IMR-90 (cell line): ENCODE data around the gene PYGO2. TPM values are rescaled to one million over a fixed set of nuclear protein-coding genes. Genes with fewer than 3 reads are reported as not detected.

ENCODE experiments used
- ATAC-seq: fragments of 200-7000 bp; cut with Tn5 transposase; 2 replicates; pipeline ENCODE4 v1.9.1; 2020; ENCODE audit warnings: low read depth, mild to moderate bottlenecking, moderate library complexity
- BruUV-seq: library from RNA; stranded (reverse); fragments of 400-500 nt; replicated peaks from 2 replicates; lab custom pipeline; 2021; lab: Mats Ljungman, UMichigan
- CTCF ChIA-PET: fragments of 300-600 bp; formaldehyde crosslinking; extraction: SDS; loops from one replicate; lab custom pipeline; 2021; ENCODE audit warnings: antibody characterized with exemption; lab: Yijun Ruan, JAX
- POLR2A ChIA-PET: fragments of 300-600 bp; sonication (Branson Sonifier 250); formaldehyde crosslinking; loops from one replicate; lab custom pipeline; 2022; ENCODE audit warnings: antibody characterized with exemption; ENCODE audit not compliant: unreplicated experiment; lab: Charles Lee
- DNase-seq: peaks from one replicate; pipeline ENCODE4 v3.0.0; 2013
- H2AFZ ChIP-seq: replicated peaks from 2 replicates; pipeline ENCODE3; 2013; ENCODE audit warnings: low read length, mild to moderate bottlenecking; ENCODE audit not compliant: poor library complexity
- H2AK5ac ChIP-seq: 2 replicates; pipeline ENCODE4 v1.6.1; 2013; ENCODE audit warnings: low read depth, low read length, inconsistent platforms
- H2AK9ac ChIP-seq: replicated peaks from 2 replicates; pipeline ENCODE3; 2013; ENCODE audit warnings: mild to moderate bottlenecking, low read depth, low read length, moderate library complexity; ENCODE audit not compliant: poor library complexity
- H2BK120ac ChIP-seq: 2 replicates; pipeline ENCODE4 v1.6.1; 2013; ENCODE audit warnings: low read depth, low read length, inconsistent platforms
- H2BK15ac ChIP-seq: 3 replicates; pipeline ENCODE4 v1.6.1; 2013; ENCODE audit warnings: low read depth, low read length, inconsistent platforms
- H2BK20ac ChIP-seq: 2 replicates; pipeline ENCODE4 v1.6.1; 2013; ENCODE audit warnings: low read depth, mild to moderate bottlenecking, inconsistent platforms, low read length, moderate library complexity
- H2BK5ac ChIP-seq: 2 replicates; pipeline ENCODE4 v1.6.1; 2013; ENCODE audit warnings: mild to moderate bottlenecking, low read depth, low read length, inconsistent platforms; ENCODE audit not compliant: poor library complexity, severe bottlenecking
- H3K14ac ChIP-seq: replicated peaks from 2 replicates; pipeline ENCODE4 v1.6.1; 2013; ENCODE audit warnings: low read depth, low read length, inconsistent platforms
- H3K18ac ChIP-seq: 2 replicates; pipeline ENCODE4 v1.6.1; 2013; ENCODE audit warnings: low read depth, low read length, control low read depth
- H3K23ac ChIP-seq: 2 replicates; pipeline ENCODE4 v1.6.1; 2013; ENCODE audit warnings: low read depth, low read length, inconsistent platforms
- H3K27ac ChIP-seq: 2 replicates; pipeline ENCODE4 v1.5.1; 2013; ENCODE audit warnings: mild to moderate bottlenecking, control low read depth, low read length; ENCODE audit not compliant: insufficient read depth
- H3K27me3 ChIP-seq: 2 replicates; pipeline ENCODE4 v1.6.1; 2013; ENCODE audit warnings: low read length; ENCODE audit not compliant: control insufficient read depth, insufficient read depth
- H3K36me3 ChIP-seq: 2 replicates; pipeline ENCODE4 v1.6.1; 2013; ENCODE audit warnings: low read length, mixed read lengths; ENCODE audit not compliant: control insufficient read depth, insufficient read depth
- H3K4ac ChIP-seq: 2 replicates; pipeline ENCODE4 v1.6.1; 2013; ENCODE audit warnings: low read depth, low read length, inconsistent platforms
- H3K4me1 ChIP-seq: 2 replicates; pipeline ENCODE4 v1.6.1; 2013; ENCODE audit warnings: low read length, mixed read lengths; ENCODE audit not compliant: control insufficient read depth, insufficient read depth
- H3K4me2 ChIP-seq: 2 replicates; pipeline ENCODE4 v1.6.1; 2013; ENCODE audit warnings: low read depth, mild to moderate bottlenecking, control low read depth, low read length, moderate library complexity
- H3K4me3 ChIP-seq: 2 replicates; pipeline ENCODE4 v1.5.1; 2013; ENCODE audit warnings: low read depth, mild to moderate bottlenecking, control low read depth, low read length, moderate library complexity; ENCODE audit not compliant: insufficient read depth
- H3K56ac ChIP-seq: 2 replicates; pipeline ENCODE4 v1.6.1; 2013; ENCODE audit warnings: low read length, inconsistent platforms; ENCODE audit not compliant: insufficient read depth; ENCODE audit errors: extremely low read depth
- H3K79me1 ChIP-seq, 2 experiments: 2 replicates each; pipeline ENCODE4 v1.6.1; 2013; ENCODE audit warnings: low read length in 2 of 2, inconsistent platforms in 1 of 2, low read depth in 1 of 2
- H3K9ac ChIP-seq: 2 replicates; pipeline ENCODE4 v1.6.1; 2013; ENCODE audit warnings: low read depth, low read length, control low read depth
- H3K9me1 ChIP-seq: 2 replicates; pipeline ENCODE4 v1.6.1; 2013; ENCODE audit warnings: low read length, inconsistent platforms; ENCODE audit not compliant: insufficient read depth
- H3K9me3 ChIP-seq: 2 replicates; pipeline ENCODE4 v1.6.1; 2013; ENCODE audit warnings: low read length; ENCODE audit not compliant: control insufficient read depth, insufficient read depth
- H4K20me1 ChIP-seq: 2 replicates; pipeline ENCODE4 v1.6.1; 2013; ENCODE audit warnings: low read length, inconsistent platforms; ENCODE audit not compliant: insufficient read depth
- H4K5ac ChIP-seq: 2 replicates; pipeline ENCODE4 v1.6.1; 2013; ENCODE audit warnings: mild to moderate bottlenecking, low read depth, low read length, control low read depth
- H4K8ac ChIP-seq, 2 experiments: 2 replicates each; pipeline ENCODE4 v1.6.1; 2013; ENCODE audit warnings: low read depth in 2 of 2, low read length in 2 of 2, control low read depth in 1 of 2, inconsistent platforms in 1 of 2
- H4K91ac ChIP-seq: 2 replicates; pipeline ENCODE4 v1.6.1; 2013; ENCODE audit warnings: low read depth, low read length, inconsistent platforms; ENCODE audit not compliant: insufficient read depth
- BHLHE40 ChIP-seq: fragments of 150-350 bp; IDR thresholded peaks from 2 replicates; pipeline ENCODE4 v1.6.1; 2016; ENCODE audit warnings: mild to moderate bottlenecking, low read depth, low read length
- CEBPB ChIP-seq: IDR thresholded peaks from 2 replicates; pipeline ENCODE4 v1.6.1; 2012; ENCODE audit warnings: low read depth, low read length, improper control_type of control experiment
- CHD1 ChIP-seq: IDR thresholded peaks from 2 replicates; pipeline ENCODE4 v1.6.1; 2012; ENCODE audit warnings: low read depth, low read length, improper control_type of control experiment
- FOS ChIP-seq: fragments of 150-350 bp; IDR thresholded peaks from 2 replicates; pipeline ENCODE4 v1.6.1; 2016; ENCODE audit warnings: low read depth, low read length
- MAFK ChIP-seq: IDR thresholded peaks from 2 replicates; pipeline ENCODE4 v1.6.1; 2012; ENCODE audit warnings: low read depth, low read length, improper control_type of control experiment
- MAZ ChIP-seq: IDR thresholded peaks from 2 replicates; pipeline ENCODE4 v1.6.1; 2012; ENCODE audit warnings: low read depth, mild to moderate bottlenecking, low read length, improper control_type of control experiment, moderate library complexity, borderline replicate concordance
- MXI1 ChIP-seq: IDR thresholded peaks from 2 replicates; pipeline ENCODE4 v1.6.1; 2012; ENCODE audit warnings: low read depth, mild to moderate bottlenecking, low read length, moderate library complexity, borderline replicate concordance
- NFE2L2 ChIP-seq: fragments of 150-350 bp; IDR thresholded peaks from 2 replicates; pipeline ENCODE4 v1.6.1; 2016; ENCODE audit warnings: low read depth, mild to moderate bottlenecking, low read length
- POLR2A ChIP-seq: IDR thresholded peaks from 2 replicates; pipeline ENCODE4 v1.6.1; 2012; ENCODE audit warnings: mild to moderate bottlenecking, low read depth, low read length
- RAD21 ChIP-seq: IDR thresholded peaks from 2 replicates; pipeline ENCODE4 v1.6.1; 2012; ENCODE audit warnings: low read length, improper control_type of control experiment
- RCOR1 ChIP-seq: IDR thresholded peaks from 2 replicates; pipeline ENCODE4 v1.6.1; 2012; ENCODE audit warnings: mild to moderate bottlenecking, low read length, improper control_type of control experiment; ENCODE audit not compliant: insufficient replicate concordance
- RFX5 ChIP-seq: IDR thresholded peaks from 2 replicates; pipeline ENCODE4 v1.8.0; 2012; ENCODE audit warnings: low read depth, mild to moderate bottlenecking, low read length, moderate library complexity
- SMC3 ChIP-seq: fragments of 150-350 bp; IDR thresholded peaks from 2 replicates; pipeline ENCODE4 v1.6.1; 2016; ENCODE audit warnings: low read depth, mild to moderate bottlenecking, antibody characterized with exemption, low read length, moderate library complexity
- USF2 ChIP-seq: fragments of 150-350 bp; IDR thresholded peaks from 2 replicates; pipeline ENCODE4 v1.6.1; 2017; ENCODE audit warnings: mild to moderate bottlenecking, antibody characterized with exemption, low read length, low read depth
- WGBS, 2 experiments: methylation state at CpG; one replicate each; pipeline versions ENCODE4 v1.1.5 to v1.1.7; 2013; ENCODE audit warnings: missing lambda C conversion rate in 2 of 2; ENCODE audit not compliant: insufficient read length in 1 of 2; ENCODE audit errors: extremely low coverage in 2 of 2; 5-methylcytosine and 5-hydroxymethylcytosine counted together
- dilution Hi-C: fragments of 300-500 bp; cut with HindIII; formaldehyde crosslinking; loops from one replicate; pipeline ENCODE4 v1.14.3; 2018; ENCODE audit warnings: low sequenced_read_pairs; ENCODE audit not compliant: unreplicated experiment
- in situ Hi-C: fragments of 300-500 bp; cut with MboI; formaldehyde crosslinking; loops from 3 replicates; pipeline ENCODE4 v1.14.3; 2019; ENCODE audit warnings: low sequenced_read_pairs, inconsistent platforms, mixed read lengths
- intact Hi-C: fragments of 100-400 bp; cut with micrococcal nuclease; formaldehyde crosslinking; loops from 2 replicates; pipeline ENCODE4 v1.10.0; 2022
- polyA plus RNA-seq, 3 experiments: library from polyadenylated mRNA; depleted of rRNA; stranded (reverse); fragments of >200 nt; gene quantifications; 2 replicates each; pipeline ENCODE4 v1.2.3, GENCODE V29; 2012; ENCODE audit warnings: low replicate concordance in 1 of 3
- total RNA-seq: library from RNA; depleted of rRNA; stranded (reverse); fragments of >200 nt; gene quantifications from 2 replicates; pipeline ENCODE4 v1.2.3, GENCODE V29; 2012
- TF ChIP-seq, protein P1 (sequence below): conservative IDR thresholded peaks from 2 replicates; pipeline ENCODE4 v1.5.1; 2012; ENCODE audit warnings: mild to moderate bottlenecking, low read depth, low read length, improper control_type of control experiment
- TF ChIP-seq, protein P2 (sequence below): fragments of 150-350 bp; IDR thresholded peaks from 2 replicates; pipeline ENCODE4 v1.6.1; 2016; ENCODE audit warnings: low read depth, mild to moderate bottlenecking, low read length, moderate library complexity, borderline replicate concordance

The PYGO2 gene
- total and polyA plus RNA-seq, 2 of the 4 experiments (the other 2 are of a cell fraction), result 5.4 to 14.8 TPM

DNA sequence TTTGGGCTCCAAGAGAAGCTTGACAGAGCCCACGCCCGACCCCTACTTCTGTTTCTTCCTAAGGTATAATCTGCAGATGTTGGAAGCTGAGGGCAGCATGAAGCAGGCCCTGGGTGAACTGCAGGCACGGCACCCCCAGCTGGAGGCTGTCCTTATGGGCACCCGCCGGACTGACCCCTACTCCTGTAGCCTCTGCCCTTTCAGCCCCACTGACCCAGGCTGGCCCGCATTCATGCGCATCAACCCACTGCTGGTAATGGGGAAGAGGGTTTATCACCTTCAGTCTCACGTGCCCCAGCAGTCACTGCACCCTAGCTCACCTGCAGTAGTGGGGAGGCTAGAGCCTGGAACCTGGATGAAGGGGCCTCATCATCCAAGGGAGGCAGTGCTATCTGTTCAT is 28.7 kb upstream of the PYGO2 start:
- Histone ChIP-seq H4K20me1 (peaks cover 12% of the 10 kb centered on the region; the same call in 1 of the 2 replicates), H2AK5ac (no peak overlapping the region), H2BK120ac (no peak overlapping the region), H4K91ac (no peak overlapping the region), H2BK5ac (no peak overlapping the region), H2BK15ac (no peak overlapping the region), H3K4me1 (peaks cover 4% of the 10 kb centered on the region; the same call in 1 of the 2 replicates), H3K23ac (no peak overlapping the region), H3K4ac (no peak overlapping the region), H3K9me1 (peaks cover 10% of the 10 kb centered on the region), H3K18ac (no peak overlapping the region), H3K56ac (no peak overlapping the region), H3K14ac (no peak overlapping the region), H3K79me1 (peaks cover 18 to 46% of the 10 kb centered on the region in 2 experiments), H3K4me2 (no peak overlapping the region), H3K9ac (no peak overlapping the region), H4K5ac (no peak overlapping the region), H2BK20ac (no peak overlapping the region), H4K8ac (no peak overlapping the region), H3K36me3 (peaks cover 28% of the 10 kb centered on the region), H3K9me3 (no peaks in the 10 kb centered on the region), H3K27ac (no peak overlapping the region), H2AK9ac (peak overlapping the region; percentile 28), H3K4me3 (no peak overlapping the region), H3K27me3 (no peaks in the 10 kb centered on the region), H2AFZ (peak overlapping the region; percentile 58)
- TF ChIP-seq MAZ (no peak), RAD21 (no peak), NFE2L2 (no peak), MAFK (no peak), POLR2A (no peak), MXI1 (no peak), RFX5 (no peak), USF2 (no peak), BHLHE40 (no peak), RCOR1 (no peak), FOS (no peak), SMC3 (no peak), CEBPB (no peak), CHD1 (no peak)
- TF ChIP-seq, protein P1, sequence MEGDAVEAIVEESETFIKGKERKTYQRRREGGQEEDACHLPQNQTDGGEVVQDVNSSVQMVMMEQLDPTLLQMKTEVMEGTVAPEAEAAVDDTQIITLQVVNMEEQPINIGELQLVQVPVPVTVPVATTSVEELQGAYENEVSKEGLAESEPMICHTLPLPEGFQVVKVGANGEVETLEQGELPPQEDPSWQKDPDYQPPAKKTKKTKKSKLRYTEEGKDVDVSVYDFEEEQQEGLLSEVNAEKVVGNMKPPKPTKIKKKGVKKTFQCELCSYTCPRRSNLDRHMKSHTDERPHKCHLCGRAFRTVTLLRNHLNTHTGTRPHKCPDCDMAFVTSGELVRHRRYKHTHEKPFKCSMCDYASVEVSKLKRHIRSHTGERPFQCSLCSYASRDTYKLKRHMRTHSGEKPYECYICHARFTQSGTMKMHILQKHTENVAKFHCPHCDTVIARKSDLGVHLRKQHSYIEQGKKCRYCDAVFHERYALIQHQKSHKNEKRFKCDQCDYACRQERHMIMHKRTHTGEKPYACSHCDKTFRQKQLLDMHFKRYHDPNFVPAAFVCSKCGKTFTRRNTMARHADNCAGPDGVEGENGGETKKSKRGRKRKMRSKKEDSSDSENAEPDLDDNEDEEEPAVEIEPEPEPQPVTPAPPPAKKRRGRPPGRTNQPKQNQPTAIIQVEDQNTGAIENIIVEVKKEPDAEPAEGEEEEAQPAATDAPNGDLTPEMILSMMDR, result no peak
- TF ChIP-seq, protein P2, sequence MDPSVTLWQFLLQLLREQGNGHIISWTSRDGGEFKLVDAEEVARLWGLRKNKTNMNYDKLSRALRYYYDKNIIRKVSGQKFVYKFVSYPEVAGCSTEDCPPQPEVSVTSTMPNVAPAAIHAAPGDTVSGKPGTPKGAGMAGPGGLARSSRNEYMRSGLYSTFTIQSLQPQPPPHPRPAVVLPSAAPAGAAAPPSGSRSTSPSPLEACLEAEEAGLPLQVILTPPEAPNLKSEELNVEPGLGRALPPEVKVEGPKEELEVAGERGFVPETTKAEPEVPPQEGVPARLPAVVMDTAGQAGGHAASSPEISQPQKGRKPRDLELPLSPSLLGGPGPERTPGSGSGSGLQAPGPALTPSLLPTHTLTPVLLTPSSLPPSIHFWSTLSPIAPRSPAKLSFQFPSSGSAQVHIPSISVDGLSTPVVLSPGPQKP, result no peak
- POLR2A ChIA-PET, result no interaction called here
- intact Hi-C loops, result no loop called here
- dilution Hi-C loops, result no loop called here
- WGBS, 2 experiments, result no CpG with 5 or more reads among the region's 8 CpGs
- in situ Hi-C loops, result no loop called here
- ATAC-seq (no peak), DNase-seq (no peak)
- CTCF ChIA-PET, result no interaction called here
- BruUV-seq, result no TSS peak
